Left hindlimb (tissue), 1 donor: Measurements from ENCODE around the gene SPECC1.
"Not testable (repeated sequence)": the region's sequence is repeated elsewhere in the genome, so short reads cannot be mapped to it uniquely, and the experiment has no call there.

Source experiments
- DNase-seq: peaks from one replicate; pipeline ENCODE4 v3.0.0-alpha.2; 2018

Gene SPECC1

DNA sequence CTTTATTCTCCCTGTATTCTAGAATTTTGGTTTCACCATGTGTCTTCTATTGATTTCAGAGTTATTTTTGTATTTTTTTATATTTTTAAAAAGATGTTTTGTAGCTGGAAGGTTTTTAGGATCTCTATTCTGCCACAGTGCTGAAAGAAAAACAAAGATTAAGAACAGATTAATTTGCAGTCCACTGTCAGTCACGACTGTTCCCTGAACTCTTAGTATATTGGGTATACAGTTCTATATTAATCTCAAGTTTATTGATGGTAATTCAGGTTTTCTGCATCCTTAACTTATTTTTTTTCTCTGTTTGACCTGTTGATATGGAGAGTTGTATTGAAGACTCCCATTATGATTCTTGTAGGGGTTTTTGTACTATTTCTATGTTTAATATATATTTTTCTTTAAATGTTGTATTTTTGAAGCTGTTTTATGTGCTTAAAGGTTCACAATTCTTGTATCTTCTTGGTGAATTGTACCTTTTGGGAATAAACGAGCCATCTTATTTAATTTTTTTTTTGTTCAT is 2.9 kb downstream of the SPECC1 start:
- no peak for DNase-seq

- DNase-seq = not testable (repeated sequence)
These were observed 7.4 kb downstream of the SPECC1 start for GRCh38 chr17:20016475-20016992.

DNA sequence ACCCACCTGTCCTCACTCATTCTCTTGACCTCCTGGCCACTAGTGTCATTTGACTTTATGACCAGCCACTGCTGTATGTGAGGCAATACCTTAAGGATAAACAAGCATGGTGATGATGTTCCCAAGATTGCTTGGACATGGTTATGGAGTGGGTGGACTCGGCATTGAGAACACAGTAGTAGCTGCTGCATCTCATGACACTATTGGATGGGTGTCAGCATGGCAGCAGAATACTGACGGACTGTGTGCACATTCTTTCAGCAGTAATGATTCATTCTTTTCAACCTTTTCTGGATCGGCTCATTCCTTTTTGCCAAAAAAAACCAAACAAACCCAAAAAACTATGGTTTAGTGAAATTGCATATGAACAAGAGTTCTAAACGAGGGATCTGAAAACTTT is 13.5 kb downstream of the SPECC1 start:
- no peak for DNase-seq

DNA sequence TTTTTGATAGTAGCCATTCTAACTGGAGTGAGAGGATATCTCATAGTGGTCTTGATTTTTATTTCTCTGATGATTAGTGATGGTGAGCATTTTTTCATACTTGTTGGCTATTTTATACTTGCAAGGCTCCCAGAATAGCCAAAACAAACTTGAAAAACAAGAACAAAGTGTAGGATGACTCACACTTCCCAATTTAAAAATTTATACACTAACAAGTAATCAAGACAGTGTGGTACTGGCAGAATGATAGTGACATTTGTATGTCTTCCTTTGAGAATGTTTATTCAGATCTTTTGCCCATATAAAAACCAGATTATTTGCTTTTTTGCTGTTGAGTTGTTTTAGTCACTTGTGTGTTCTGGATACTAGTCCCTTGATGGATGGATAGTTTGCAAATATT is 17.8 kb downstream of the SPECC1 start:
- no peak for DNase-seq

DNA sequence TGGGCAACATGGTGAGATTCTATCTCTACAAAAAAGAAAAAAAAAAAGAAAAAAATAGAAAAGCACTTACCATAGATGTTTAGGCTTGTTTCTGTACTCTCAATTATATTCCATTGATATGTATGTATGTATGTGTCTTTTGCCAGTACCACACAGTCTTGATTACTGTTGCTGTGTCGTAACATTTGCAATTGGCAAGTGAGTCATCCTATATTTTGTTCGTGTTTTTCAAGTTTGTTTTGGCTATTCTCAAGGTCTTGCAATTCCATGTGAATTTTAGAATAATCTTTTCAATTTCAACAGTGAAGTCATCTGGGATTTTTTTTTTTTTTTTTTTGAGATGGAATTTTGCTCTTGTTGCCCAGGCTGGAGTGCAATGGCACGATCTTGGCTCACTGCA is 19.3 kb downstream of the SPECC1 start:
- no peak for DNase-seq

GRCh38 chr17:20032636-20033035 is 23.5 kb downstream of the SPECC1 start:
- no peak for DNase-seq

DNA sequence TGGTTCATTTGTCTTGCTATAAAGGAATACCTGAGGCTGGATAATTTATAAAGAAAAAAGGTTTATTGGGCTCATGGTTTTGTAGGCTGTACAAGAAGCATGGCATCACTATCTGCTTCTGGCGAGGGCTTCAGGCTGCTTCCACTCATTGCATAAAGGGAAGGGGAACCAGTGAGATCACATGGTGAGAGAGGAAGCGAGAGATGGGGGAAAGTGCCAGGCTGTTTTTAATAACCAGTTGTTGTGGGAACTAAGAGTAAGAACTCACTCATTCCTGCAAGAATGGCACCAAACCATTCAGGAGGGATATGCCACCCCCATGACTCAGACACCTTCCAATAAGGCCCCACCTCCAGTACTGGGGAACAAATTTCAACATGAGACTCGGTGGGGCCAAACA is 24.3 kb downstream of the SPECC1 start:
- no peak for DNase-seq

GRCh38 chr17:20035501-20035900 is 26.3 kb downstream of the SPECC1 start:
- DNase-seq = no peak

- not testable (repeated sequence) for DNase-seq
These were observed 28.1 kb downstream of the SPECC1 start for GRCh38 chr17:20037286-20037685.

GRCh38 chr17:20039037-20039436 is 29.9 kb downstream of the SPECC1 start:
- no peak for DNase-seq

DNA sequence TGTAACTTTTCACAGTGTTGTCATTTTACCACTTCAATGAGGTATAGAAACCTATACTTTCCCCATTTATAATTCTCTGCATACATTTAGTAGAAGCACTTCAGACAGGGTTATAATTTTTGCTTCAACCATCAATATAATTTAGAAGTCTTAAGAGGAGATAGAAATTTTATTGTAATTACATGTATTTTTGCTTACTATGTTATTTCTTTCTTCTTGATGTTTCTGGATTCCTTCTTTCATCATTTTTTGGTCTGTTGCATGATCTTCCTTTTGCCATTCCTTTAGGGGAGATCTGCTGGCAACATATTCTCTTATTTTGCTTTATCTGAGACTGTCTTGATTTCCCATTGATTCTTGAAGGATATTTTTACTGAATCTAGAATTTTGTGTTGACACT is 31.1 kb downstream of the SPECC1 start:
- DNase-seq = no peak

- no peak for DNase-seq
These were observed 33.9 kb downstream of the SPECC1 start for GRCh38 chr17:20043021-20043420.

DNA sequence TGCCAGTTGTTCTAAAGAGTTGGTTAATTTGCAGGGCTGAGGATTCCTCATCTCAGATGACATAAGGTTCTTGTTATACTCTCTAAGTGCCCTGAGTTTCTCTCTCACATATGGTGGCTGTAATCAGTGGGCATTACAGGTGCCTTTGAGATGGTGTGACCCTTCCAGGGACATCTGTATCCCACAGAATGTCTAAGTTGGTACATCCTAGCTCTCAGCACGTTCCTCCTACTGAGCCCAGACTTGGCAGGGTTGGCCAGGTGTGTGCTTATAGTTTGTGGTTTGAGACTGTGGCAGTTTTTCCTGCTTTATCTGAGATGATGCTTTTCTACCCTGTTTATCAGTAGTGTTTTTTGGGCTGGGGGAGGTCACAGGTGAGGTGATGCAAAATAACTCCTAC is 36.3 kb downstream of the SPECC1 start:
- DNase-seq = no peak

DNA sequence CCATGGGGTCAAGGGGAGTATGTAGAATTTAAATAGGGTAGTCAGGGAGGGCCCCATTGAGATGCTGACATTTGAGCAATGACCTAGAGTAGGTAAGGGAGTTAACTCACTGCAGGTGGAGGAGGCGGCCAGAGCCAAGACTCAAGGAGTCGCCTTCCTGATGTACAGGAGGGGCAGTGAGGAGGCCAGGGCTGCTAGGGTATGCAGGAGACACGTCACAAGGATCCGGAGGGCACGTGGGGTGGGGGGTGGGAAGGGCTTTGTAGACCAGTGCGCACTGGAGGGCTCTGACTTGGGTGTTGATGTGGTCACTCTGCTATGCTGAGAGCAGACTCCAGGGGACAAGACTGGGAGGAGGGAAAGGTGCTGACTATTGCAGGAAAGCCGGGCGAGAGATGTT is 37.5 kb downstream of the SPECC1 start:
- no peak for DNase-seq

GRCh38 chr17:20051624-20052023 is 42.5 kb downstream of the SPECC1 start:
- DNase-seq = no peak

DNA sequence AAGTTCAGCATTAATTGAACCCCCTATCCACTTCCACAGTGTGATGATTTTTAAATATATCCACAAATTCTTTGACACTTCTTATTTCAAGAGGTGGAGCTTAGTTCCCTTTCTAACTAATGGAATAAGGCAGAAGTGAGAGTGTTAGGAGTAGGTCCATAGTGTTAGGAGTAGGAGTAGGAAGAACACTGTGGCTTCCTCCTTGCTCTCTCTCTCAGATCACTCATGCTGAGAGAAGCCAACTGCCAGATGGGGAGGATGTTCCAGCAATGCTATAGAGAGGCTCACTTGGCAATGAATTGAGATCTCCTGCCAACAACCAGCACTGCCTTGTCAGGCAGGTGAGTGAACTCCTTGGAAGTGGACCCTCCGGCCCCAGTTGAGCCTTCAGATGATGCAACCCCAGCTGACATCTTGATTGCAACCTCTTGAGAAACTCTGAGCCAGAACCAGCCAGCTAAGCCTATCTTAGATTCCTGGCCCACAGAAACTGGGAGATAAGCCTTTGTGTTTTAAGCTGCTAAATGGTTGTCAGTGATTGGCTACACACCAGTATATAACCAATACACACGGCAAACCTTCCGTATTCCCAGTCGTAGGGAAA is 44.3 kb downstream of the SPECC1 start:
- DNase-seq = no peak

DNA sequence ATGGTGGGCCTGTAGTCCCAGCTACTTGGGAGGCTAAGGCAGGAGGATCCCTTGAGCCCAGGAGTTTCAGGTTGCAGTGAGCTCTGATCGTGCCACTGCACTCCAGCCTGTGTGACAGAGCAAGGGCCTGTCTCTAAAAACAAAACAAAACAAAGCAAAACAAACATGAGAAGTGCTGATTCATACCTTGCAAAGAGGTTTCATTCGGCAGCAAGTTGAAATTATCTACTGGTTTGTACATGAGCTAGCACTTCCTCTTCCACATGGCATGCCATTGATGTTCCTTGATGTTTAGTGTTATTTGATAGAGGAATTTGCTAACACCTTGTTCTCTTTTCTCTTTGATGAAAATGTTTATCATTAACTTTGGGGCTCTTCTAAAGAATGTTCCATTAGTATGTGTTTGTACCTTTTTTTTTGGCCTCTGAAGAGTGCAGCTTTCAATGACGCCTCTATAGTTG is 50.6 kb downstream of the SPECC1 start:
- DNase-seq = no peak

GRCh38 chr17:20063665-20064648 is 54.8 kb downstream of the SPECC1 start:
- peak; percentile 85 for DNase-seq

DNA sequence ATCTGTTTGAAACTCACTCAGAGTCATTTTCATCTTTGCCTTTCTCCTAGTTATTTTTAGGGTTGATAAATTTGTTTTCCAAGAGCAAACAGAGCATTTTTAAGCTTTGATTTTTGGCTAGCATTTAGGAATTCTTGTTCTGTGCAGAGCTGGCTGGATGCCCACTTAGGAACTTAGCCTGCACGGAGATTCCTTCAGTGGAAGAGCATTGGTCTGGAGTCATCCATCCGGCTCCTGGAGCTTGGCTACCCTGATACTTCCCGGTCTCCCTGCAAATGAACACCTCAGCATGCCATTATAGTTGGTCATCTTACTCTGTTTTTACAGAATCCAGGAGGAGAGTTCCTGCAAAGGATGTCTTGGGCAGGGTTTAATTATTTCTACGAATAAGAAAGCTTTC is 57.1 kb downstream of the SPECC1 start:
- DNase-seq = peak; percentile 59

DNA sequence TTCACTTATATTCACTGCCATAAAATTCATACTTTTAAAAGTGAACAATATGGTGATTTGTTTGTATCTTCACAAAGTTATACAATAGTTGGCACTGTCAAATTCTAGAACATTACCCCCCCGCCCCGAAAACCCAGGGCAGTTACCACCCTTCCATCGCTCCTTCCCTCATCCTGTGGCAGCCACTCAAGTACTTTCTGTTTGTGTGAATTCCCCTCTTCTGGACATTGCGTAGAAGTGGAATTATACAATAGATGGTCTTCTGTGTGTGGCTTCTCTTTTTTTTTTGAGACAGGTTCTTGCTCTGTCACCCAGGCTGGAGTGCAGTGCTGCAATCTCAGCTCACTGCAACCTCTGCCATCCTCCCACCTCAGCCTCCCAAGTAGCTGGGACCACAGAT is 58.6 kb downstream of the SPECC1 start:
- no peak for DNase-seq

DNA sequence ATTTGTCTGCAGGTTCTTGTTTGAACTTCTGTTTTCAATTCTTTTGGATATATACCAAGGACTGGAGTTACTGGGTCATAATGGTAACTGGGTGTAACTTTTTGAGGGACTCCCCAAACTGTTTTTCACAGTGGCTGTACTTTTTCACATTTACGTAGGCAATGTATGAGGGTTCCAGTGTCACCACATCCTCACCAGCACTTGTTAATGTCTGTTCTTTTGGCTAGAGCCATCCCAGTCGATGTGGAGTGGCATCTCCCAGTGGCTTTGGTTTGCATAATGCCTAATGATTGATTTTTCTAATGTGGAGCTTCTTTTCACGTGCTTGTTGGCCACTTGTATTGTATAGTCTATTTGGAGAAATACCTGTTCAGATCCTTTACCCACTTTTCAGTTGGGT is 59.3 kb downstream of the SPECC1 start:
- DNase-seq = no peak

DNA sequence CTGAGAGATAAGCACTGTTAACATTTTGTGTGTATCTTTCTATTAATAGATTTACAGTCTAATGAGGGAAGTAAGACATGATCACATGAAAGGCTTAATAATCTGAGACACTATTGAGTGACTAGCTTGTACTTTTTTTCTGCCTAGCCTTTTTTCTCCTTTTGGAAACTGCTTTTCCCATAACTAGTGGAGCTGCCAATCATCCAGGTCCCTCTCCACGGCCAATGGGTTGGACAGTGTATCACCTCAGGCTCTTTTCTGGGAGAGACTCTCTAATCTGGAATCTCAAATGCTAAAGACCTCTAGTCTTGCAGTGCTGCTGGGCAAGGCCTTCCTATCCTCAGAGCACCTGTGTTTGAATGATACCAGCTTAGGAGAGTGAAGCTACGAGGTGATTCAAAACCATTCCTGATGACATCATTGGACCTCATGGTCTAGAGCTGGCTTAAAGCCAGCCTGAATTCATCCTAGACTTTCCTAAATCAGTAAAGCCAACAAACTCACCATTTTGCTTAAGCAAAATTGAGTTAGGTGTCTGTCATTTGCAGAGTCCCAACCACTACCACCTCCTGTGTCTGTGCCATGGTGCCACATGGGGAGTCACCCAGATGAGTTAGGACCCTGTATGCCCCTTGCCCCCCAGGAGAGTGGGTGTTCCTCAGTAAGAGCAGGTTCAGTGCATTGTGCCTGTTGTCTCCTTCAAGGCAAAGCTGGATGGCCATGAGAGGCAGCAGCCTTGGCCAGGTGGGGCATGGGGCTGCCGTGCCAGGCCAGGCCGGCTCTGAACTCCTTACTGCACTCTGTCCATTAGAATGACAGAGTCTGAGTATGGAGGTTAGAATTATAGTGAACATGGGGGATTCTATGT is 62.9 kb downstream of the SPECC1 start:
- DNase-seq = no peak

DNA sequence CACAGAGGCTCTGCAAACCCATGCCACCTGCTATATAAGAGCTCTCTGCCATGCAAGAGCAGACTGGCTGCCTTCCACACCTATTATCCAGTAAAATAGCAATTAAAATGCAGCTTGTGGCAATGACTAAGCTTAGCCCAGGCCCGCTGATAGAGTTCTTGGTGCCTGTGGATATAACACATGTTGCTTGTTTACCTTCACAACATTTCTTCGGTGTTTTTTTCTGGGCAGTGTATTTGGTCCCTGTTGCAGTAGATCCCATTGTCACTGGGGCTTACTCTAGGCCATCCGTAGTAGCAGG is 63.5 kb downstream of the SPECC1 start:
- DNase-seq = no peak
